Lower leg skin (tissue), 4 donors: ENCODE data around the gene GNB5. TPM values are rescaled to one million over a fixed set of nuclear protein-coding genes. Genes with fewer than 3 reads are reported as not detected.

Experiments
- DNase-seq, 2 donors: peaks; one replicate each; pipeline ENCODE4 v3.0.0-alpha.2; 2019; ENCODE audit warnings: low spot score in 2 of 2
- H3K4me3 ChIP-seq: fragments of 200-600 bp; sonication (generic); 2 replicates; pipeline ENCODE4 v1.5.1; 2017; ENCODE audit warnings: mild to moderate bottlenecking, low read depth; ENCODE audit not compliant: poor library complexity, severe bottlenecking
- CTCF ChIP-seq, 3 donors: fragments of 450-650 bp; IDR thresholded peaks; one replicate each; pipeline ENCODE4 v1.5.1; 2016; ENCODE audit warnings: antibody characterized with exemption in 3 of 3, mild to moderate bottlenecking in 3 of 3, moderate library complexity in 2 of 3
- POLR2A ChIP-seq, 2 donors: fragments of 450-650 bp; IDR thresholded peaks; one replicate each; pipeline ENCODE4 v1.6.1; 2016 to 2017; ENCODE audit warnings: antibody characterized with exemption in 2 of 2, mild to moderate bottlenecking in 1 of 2, moderate library complexity in 1 of 2
- WGBS, 2 donors: methylation state at CpG; one replicate each; pipeline ENCODE4 v1.1.5; 2018; 5-methylcytosine and 5-hydroxymethylcytosine counted together
- intact Hi-C: fragments of 100-400 bp; cut with DNase I; formaldehyde crosslinking; loops from one replicate; pipeline ENCODE4 v1.15.0; 2023; ENCODE audit warnings: low total_unique reads
- total RNA-seq, 4 donors: library from RNA; depleted of rRNA; stranded (reverse); fragments of >200 nt; gene quantifications; one replicate each; pipeline ENCODE4 v1.1.0, GENCODE V29; 2016

Gene GNB5
- total RNA-seq, 4 donors from 2014 or later = 15.7 to 30.7 (median 21.9) TPM

DNA sequence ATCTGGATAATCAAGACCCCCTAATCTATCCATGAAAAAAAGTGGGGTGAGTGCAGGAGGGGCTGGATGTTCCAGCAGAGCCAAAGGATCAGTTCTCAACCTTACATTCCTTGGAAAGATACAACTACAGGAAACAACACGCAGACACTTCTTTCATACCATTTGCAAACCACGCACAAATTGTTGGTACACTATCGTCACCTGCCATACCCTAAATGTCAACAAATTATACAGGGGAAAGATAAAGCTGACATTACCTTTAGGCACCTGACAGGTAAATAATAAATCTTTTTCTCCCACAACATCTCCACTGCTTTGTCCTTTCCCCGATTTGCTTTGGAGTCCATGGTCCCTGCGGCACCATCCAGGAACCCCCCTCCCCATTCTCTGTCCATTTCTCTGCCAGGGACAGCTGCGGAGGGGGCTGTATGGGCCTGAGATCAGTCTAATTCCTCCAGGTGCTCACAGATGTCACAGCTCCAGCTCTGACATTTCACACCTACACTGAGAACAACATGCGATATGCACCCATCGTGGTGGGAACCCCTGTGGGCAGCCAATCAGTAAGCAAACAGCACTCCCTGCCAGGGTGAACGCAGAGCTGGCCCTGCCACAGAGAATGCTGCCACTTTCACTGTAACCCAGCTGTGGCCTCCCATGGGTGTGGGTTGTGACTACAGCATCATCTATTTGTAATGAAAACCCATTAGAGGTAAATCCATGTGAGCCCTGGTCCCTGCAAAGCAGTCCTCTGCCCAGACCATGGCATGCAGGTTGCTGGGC lies 41.0 kb downstream of the GNB5 start:
- peak in 1 of 2 donors; percentile 12 for DNase-seq
- intact Hi-C loops = no loop called here
- H3K4me3 ChIP-seq = no peak overlapping the region
- 84 to 90% methylated on average over 9 of the region's 9 CpGs for WGBS, 2 donors
- TF ChIP-seq CTCF (IDR thresholded peaks at IDR 0.05) (no peak), POLR2A (IDR thresholded peaks at IDR 0.05) (no peak)

DNA sequence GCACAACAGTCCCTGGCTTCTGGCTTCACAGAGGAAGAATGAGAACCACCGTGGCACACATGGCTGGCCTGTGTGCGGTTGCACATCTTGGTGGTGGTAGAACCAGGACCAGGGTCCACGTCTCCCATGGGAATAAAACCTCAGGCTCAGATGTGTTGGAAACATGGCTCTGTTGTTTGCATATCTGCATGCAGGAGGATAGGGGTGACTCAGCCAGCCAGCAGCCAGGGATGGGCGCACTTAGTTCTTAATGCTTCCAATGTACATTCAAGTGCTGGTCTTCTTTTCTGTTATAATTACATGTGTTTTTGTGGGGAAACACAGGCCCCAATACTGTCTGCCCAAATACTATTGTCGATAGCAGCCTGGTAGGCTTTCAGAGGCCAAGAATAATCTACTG lies 42.8 kb downstream of the GNB5 start:
- TF ChIP-seq CTCF (IDR thresholded peaks at IDR 0.05) (no peak), POLR2A (IDR thresholded peaks at IDR 0.05) (no peak)
- no peak overlapping the region for H3K4me3 ChIP-seq
- DNase-seq = no peak
- intact Hi-C loops = no loop called here
- 94 to 96% methylated on average over 5 of the region's 5 CpGs for WGBS, 2 donors

DNA sequence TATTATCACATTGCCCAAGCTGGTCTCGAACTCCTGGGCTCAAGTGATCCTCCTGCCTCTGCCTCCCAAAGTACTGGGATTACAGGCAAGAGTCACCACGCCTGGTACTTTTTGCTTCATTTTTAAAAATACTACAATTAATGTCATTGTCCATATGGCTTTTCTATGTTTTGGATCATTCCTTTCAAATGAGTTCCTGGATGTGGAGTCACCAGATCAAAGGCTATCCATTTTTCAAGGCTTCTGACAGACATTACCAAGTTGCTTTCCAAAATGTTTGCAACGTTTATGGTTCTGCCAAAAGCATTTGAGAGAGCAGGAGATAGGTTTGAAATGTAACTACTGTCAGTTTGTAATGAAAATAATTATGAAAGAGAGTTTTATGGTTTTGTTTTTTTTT lies 44.4 kb downstream of the GNB5 start:
- WGBS, 2 donors = 78 to 82% methylated on average over 3 of the region's 3 CpGs
- no peak overlapping the region for H3K4me3 ChIP-seq
- TF ChIP-seq CTCF (IDR thresholded peaks at IDR 0.05) (no peak), POLR2A (IDR thresholded peaks at IDR 0.05) (no peak)
- DNase-seq = no peak
- intact Hi-C loops = no loop called here

DNA sequence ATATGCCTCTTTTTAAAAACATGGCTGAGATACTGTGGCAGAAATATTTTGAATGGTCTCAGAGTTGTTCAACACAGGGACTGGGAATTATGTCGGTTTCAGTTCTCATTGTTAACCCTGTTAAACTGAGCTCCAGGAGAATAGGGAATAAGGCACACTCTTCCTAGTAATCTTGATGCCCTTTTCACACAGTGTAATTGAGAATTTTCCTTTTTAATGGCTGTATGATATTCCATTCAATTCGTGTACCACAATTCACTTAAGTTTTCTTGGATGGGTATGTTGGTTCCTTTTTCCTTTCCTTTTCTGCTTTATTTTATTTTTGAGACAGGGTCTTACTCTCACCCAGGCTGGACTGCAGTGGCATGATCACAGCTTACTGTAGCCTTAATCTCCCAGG lies 44.9 kb downstream of the GNB5 start:
- TF ChIP-seq CTCF (IDR thresholded peaks at IDR 0.05) (no peak), POLR2A (IDR thresholded peaks at IDR 0.05) (no peak)
- 94 to 100% methylated on average over 2 of the region's 2 CpGs for WGBS, 2 donors

DNA sequence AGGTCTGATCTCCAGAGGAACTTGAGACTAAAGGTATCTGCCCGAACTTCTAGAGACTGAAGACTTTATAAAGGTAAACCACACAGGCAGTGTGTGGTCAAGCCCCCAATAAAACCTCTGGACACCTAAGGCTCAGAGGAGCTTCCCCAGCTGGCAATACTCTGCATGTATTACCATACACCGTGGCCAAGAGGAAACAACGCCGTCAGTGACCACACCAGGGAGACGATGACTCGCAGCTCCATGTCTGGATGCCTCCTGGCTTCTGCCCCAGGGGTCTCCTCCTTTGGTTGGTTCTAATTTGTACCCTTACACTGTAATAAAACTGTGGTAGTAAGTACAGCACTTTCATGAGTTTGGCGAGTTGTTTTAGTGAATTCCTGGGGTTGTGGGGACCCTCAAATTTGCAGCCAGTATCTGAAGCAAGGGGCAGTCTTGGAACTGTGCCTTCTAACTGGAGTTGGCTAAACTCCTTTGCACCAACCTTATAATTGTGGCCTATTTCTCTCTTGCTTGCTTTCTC lies 46.5 kb downstream of the GNB5 start:
- no peak for DNase-seq
- intact Hi-C loops = loop anchor here (5.0 kb wide), 1 partner anchor 162 kb away; no protein-coding TSS in a partner anchor
- H3K4me3 ChIP-seq = no peak overlapping the region
- no peak for TF ChIP-seq CTCF (IDR thresholded peaks at IDR 0.05)
- TF ChIP-seq POLR2A (IDR thresholded peaks at IDR 0.05) = no peak
- 63 to 74% methylated on average over 7 of the region's 7 CpGs for WGBS, 2 donors

More for the DNA sequence above, 44.9 kb downstream of the GNB5 start:
- no peak for DNase-seq
- H3K4me3 ChIP-seq = no peak overlapping the region
- intact Hi-C loops = no loop called here
